Aorta (tissue), 5 donors: ENCODE results near the gene CIB1. TPM values are rescaled to one million over a fixed set of nuclear protein-coding genes. Genes with fewer than 3 reads are reported as not detected.
A peak's percentile ranks its signal among the peaks of the same experiment; 100 is the strongest.

Experiments used
- ATAC-seq: fragments of 200-7000 bp; cut with Tn5 transposase; one replicate; pipeline ENCODE4 v1.9.1; 2022; ENCODE audit warnings: moderate library complexity; ENCODE audit not compliant: low FRiP score
- DNase-seq, 2 donors: peaks; one replicate each; pipeline ENCODE4 v3.0.0-alpha.2; 2020
- H3K27ac ChIP-seq, 2 donors: one replicate each; pipeline ENCODE4 v1.5.1; 2013; ENCODE audit warnings: low read length in 2 of 2, mild to moderate bottlenecking in 2 of 2, moderate library complexity in 2 of 2, control low read depth in 1 of 2, inconsistent platforms in 1 of 2, low read depth in 1 of 2
- H3K27me3 ChIP-seq, 2 donors: one replicate each; pipeline ENCODE4 v1.6.1; 2013; ENCODE audit warnings: control low read depth in 1 of 2, low read length in 1 of 2, mild to moderate bottlenecking in 1 of 2, moderate library complexity in 1 of 2; ENCODE audit not compliant: insufficient read depth in 2 of 2, control insufficient read depth in 1 of 2
- H3K36me3 ChIP-seq, 2 donors: one replicate each; pipeline ENCODE4 v1.6.1; 2013; ENCODE audit warnings: control low read depth in 1 of 2, low read length in 1 of 2, mild to moderate bottlenecking in 1 of 2; ENCODE audit not compliant: insufficient read depth in 2 of 2, control insufficient read depth in 1 of 2
- H3K4me1 ChIP-seq, 2 donors: one replicate each; pipeline ENCODE4 v1.6.1; 2013; ENCODE audit warnings: low read length in 2 of 2, control low read depth in 1 of 2, mild to moderate bottlenecking in 1 of 2, moderate library complexity in 1 of 2; ENCODE audit not compliant: insufficient read depth in 2 of 2, control insufficient read depth in 1 of 2
- H3K4me3 ChIP-seq, 2 donors: one replicate each; pipeline ENCODE4 v1.5.1; 2013; ENCODE audit warnings: low read length in 2 of 2, control low read depth in 1 of 2, mild to moderate bottlenecking in 1 of 2
- H3K9me3 ChIP-seq: one replicate; pipeline ENCODE4 v1.6.1; 2013; ENCODE audit warnings: mild to moderate bottlenecking, low read length; ENCODE audit not compliant: control insufficient read depth
- WGBS, 2 donors: extraction: QIAGEN DNeasy Blood & Tissue Kit; methylation state at CpG; one replicate each; pipeline ENCODE4 v1.1.7; 2013; 5-methylcytosine and 5-hydroxymethylcytosine counted together
- intact Hi-C, 2 donors: fragments of 100-400 bp; cut with DNase I; formaldehyde crosslinking; loops; one replicate each; pipeline versions ENCODE4 v1.14.2 to v1.15.0; 2022
- polyA plus RNA-seq, 2 donors: library from polyadenylated mRNA; stranded (reverse); fragments of 200-250 nt; gene quantifications; one replicate each; pipeline ENCODE4 v1.2.3, GENCODE V29; 2013
- total RNA-seq, 2 donors: library from RNA; stranded (reverse); fragmentation: NEBNext Ultra II Directional; extraction: Animal tissue kit (Norgen Biotek cat#: 25700); gene quantifications; one replicate each; pipeline ENCODE4 v1.2.1, GENCODE V29; 2021
- donor health status: healthy with polysubstance abuse.
- donor health status: Bipolar disorder and iron deficiency.
- donor health status: DM: no; HTN: no; CAD: no.
- donor health status: DM: no; HTN: no; CAD: no.
- donor health status: DM: yes; HTN: yes; CAD: no.

The CIB1 gene
- total and polyA plus RNA-seq, 4 donors: 35.5 to 128 (median 74.4) TPM

GRCh38 chr15:90232941-90233386, 777 bp downstream of the CIB1 start:
- DNase-seq (no peak), ATAC-seq (no peak)
- no peaks in the 10 kb centered on the region for H3K4me1 ChIP-seq
- 3 to 6% methylated on average over 9 of the region's 9 CpGs for WGBS, 2 donors
- intact Hi-C loops: loop anchor here in 1 of 2 donors (5.0 kb wide), 1 partner anchor 34 kb away; the partner anchor contains the start of gene NGRN
- H3K27ac ChIP-seq: peak overlapping the region in 1 of 2 donors; percentile 83
- H3K36me3 ChIP-seq: no peaks in the 10 kb centered on the region
- peak overlapping the region; percentile 58 to 76 for H3K4me3 ChIP-seq
- H3K27me3 ChIP-seq: no peaks in the 10 kb centered on the region
- no peaks in the 10 kb centered on the region for H3K9me3 ChIP-seq

GRCh38 chr15:90232196-90232595, 1.5 kb downstream of the CIB1 start:
- 85 to 90% methylated on average over 13 of the region's 13 CpGs for WGBS, 2 donors
- H3K27me3 ChIP-seq: no peaks in the 10 kb centered on the region
- H3K27ac ChIP-seq: no peak overlapping the region
- no peak overlapping the region for H3K4me3 ChIP-seq
- no peaks in the 10 kb centered on the region for H3K4me1 ChIP-seq
- no peaks in the 10 kb centered on the region for H3K9me3 ChIP-seq
- ATAC-seq (no peak), DNase-seq (no peak)
- intact Hi-C loops: loop anchor here in 1 of 2 donors (5.0 kb wide), 1 partner anchor 35 kb away; the partner anchor contains the start of gene NGRN
- no peaks in the 10 kb centered on the region for H3K36me3 ChIP-seq

GRCh38 chr15:90231028-90232017, 2.4 kb downstream of the CIB1 start:
- Histone ChIP-seq H3K9me3 (no peaks in the 10 kb centered on the region), H3K4me3 (no peak overlapping the region), H3K27ac (no peak overlapping the region), H3K36me3 (no peaks in the 10 kb centered on the region), H3K4me1 (no peaks in the 10 kb centered on the region), H3K27me3 (no peaks in the 10 kb centered on the region)
- intact Hi-C loops: loop anchor here in 1 of 2 donors (5.0 kb wide), 1 partner anchor 36 kb away; the partner anchor contains the start of gene NGRN
- 77 to 78% methylated on average over 27 of the region's 27 CpGs for WGBS, 2 donors
- DNase-seq (peak in 1 of 2 donors; percentile 68), ATAC-seq (no peak)

GRCh38 chr15:90230610-90231009, 3.1 kb downstream of the CIB1 start:
- no peak overlapping the region for H3K4me3 ChIP-seq
- no peaks in the 10 kb centered on the region for H3K36me3 ChIP-seq
- DNase-seq (no peak), ATAC-seq (no peak)
- H3K9me3 ChIP-seq: no peaks in the 10 kb centered on the region
- H3K27ac ChIP-seq: no peak overlapping the region
- intact Hi-C loops: loop anchor here in 1 of 2 donors (5.0 kb wide), 1 partner anchor 37 kb away; the partner anchor contains the start of gene NGRN
- WGBS, 2 donors: 83 to 86% methylated on average over 8 of the region's 8 CpGs
- no peaks in the 10 kb centered on the region for H3K27me3 ChIP-seq
- no peaks in the 10 kb centered on the region for H3K4me1 ChIP-seq

- ATAC-seq: no peak
- intact Hi-C loops: loop anchor here in 1 of 2 donors (5.0 kb wide), 1 partner anchor 37 kb away; the partner anchor contains the start of gene NGRN
Measured at GRCh38 chr15:90230071-90230494, 3.7 kb downstream of the CIB1 start.

GRCh38 chr15:90228960-90229359, 4.8 kb downstream of the CIB1 start:
- no peak for ATAC-seq
- intact Hi-C loops: no loop called here
- DNase-seq: no peak
- Histone ChIP-seq H3K27me3 (no peaks in the 10 kb centered on the region), H3K4me3 (no peak overlapping the region), H3K9me3 (no peaks in the 10 kb centered on the region), H3K4me1 (no peaks in the 10 kb centered on the region), H3K27ac (no peak overlapping the region), H3K36me3 (no peaks in the 10 kb centered on the region)
- WGBS, 2 donors: 86 to 87% methylated on average over 15 of the region's 15 CpGs

More at GRCh38 chr15:90230071-90230494, 3.7 kb downstream of the CIB1 start:
- DNase-seq: no peak
- Histone ChIP-seq H3K27me3 (no peaks in the 10 kb centered on the region), H3K4me1 (no peaks in the 10 kb centered on the region), H3K27ac (no peak overlapping the region), H3K4me3 (no peak overlapping the region), H3K36me3 (no peaks in the 10 kb centered on the region), H3K9me3 (no peaks in the 10 kb centered on the region)
- 39 to 40% methylated on average over 12 of the region's 12 CpGs for WGBS, 2 donors

- Histone ChIP-seq H3K27ac (no peak overlapping the region), H3K4me1 (no peaks in the 10 kb centered on the region), H3K27me3 (no peaks in the 10 kb centered on the region), H3K4me3 (no peak overlapping the region), H3K9me3 (no peaks in the 10 kb centered on the region), H3K36me3 (no peaks in the 10 kb centered on the region)
- ATAC-seq (no peak), DNase-seq (no peak)
- WGBS, 2 donors: 86 to 89% methylated on average over 38 of the region's 38 CpGs
- intact Hi-C loops: no loop called here
Measured at GRCh38 chr15:90227816-90228772, 5.6 kb downstream of the CIB1 start.

GRCh38 chr15:90227336-90227735, 6.4 kb downstream of the CIB1 start:
- WGBS, 2 donors: 81 to 92% methylated on average over 7 of the region's 7 CpGs
- H3K4me1 ChIP-seq: no peaks in the 10 kb centered on the region
- H3K4me3 ChIP-seq: no peak overlapping the region
- intact Hi-C loops: no loop called here
- H3K36me3 ChIP-seq: no peaks in the 10 kb centered on the region
- ATAC-seq (no peak), DNase-seq (no peak)
- H3K27me3 ChIP-seq: no peaks in the 10 kb centered on the region
- no peaks in the 10 kb centered on the region for H3K9me3 ChIP-seq
- no peak overlapping the region for H3K27ac ChIP-seq
